ENCODE measurements around the gene BCL2L1. TPM values are rescaled to one million over a fixed set of nuclear protein-coding genes. Genes with fewer than 3 reads are reported as not detected.

BCL2L1 gene
- total RNA-seq, 1 donor, result 37.6 TPM

DNA sequence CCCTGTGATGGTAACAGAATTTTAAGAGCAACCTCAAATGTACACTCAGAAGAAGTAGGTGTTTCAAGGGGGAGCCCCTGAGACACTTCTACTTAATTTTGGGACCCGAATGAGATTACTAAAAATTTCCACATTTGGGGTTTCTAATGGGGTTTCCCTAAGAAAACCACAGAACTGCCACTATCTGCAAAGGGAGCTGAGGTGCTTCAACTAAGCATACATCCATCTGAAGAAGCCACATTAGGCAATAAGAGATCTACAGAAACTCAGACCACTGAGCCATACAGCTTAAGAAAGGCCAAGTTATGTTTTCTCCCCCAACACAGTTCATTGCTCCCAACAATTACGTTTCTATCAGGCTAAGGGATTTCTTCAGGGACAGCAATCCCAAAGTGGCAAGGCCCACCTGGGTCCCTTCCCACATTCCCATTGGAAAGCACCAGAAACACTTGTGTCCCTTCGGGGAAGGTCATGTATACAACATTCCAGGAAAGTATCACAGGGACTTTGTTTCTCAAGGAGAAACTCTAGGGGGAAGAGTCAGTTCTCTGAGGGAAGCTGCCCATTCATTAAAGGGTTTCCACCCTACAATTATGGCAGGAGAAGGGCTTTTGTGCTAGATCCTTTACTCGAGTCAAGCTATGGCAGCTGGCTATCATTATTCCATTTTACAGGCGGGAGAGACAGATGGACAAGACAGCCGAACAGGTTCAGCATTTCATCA, 5.0 kb downstream of the BCL2L1 start:
- Histone ChIP-seq H3K4me1 (ENCODE audit: insufficient read depth, low read length) (peaks cover 72% of the 10 kb centered on the region), H3K4me3 (ENCODE audit: low read length) (no peak overlapping the region), H3K9me3 (ENCODE audit: low read depth, low read length) (no peaks in the 10 kb centered on the region), H3K27me3 (ENCODE audit: insufficient read depth, low read length) (no peaks in the 10 kb centered on the region)

- Histone ChIP-seq H3K9me3 (ENCODE audit: low read depth, low read length) (no peaks in the 10 kb centered on the region), H3K4me3 (ENCODE audit: low read length) (no peak overlapping the region), H3K27me3 (ENCODE audit: insufficient read depth, low read length) (no peaks in the 10 kb centered on the region), H3K4me1 (ENCODE audit: insufficient read depth, low read length) (peaks cover 76% of the 10 kb centered on the region)
Measured at GRCh38 chr20:31716818-31717477, 5.7 kb downstream of the BCL2L1 start.

- Histone ChIP-seq H3K9me3 (ENCODE audit: low read depth, low read length) (no peaks in the 10 kb centered on the region), H3K4me1 (ENCODE audit: insufficient read depth, low read length) (peaks cover 71% of the 10 kb centered on the region), H3K4me3 (ENCODE audit: low read length) (no peak overlapping the region), H3K27me3 (ENCODE audit: insufficient read depth, low read length) (no peaks in the 10 kb centered on the region)
Measured at GRCh38 chr20:31716351-31716750, 6.3 kb downstream of the BCL2L1 start.

DNA sequence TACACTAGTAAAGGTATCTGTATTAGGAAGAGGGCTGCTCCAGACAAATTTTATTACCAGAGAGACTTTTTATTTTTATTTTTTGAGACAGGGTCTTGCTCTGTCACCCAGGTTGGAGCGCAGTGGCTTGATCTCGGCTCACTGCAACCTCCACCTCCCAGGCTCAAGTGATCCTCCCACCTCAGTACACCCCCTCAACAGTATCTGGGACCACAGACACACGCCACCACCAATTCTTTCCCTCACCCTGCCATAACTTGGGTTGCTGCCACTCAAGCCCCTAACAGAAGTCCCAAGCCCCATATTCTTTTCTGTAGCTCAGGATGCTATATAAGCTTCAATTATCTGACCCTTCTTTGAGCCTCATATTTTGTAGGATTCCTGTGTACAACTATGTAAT, 6.9 kb downstream of the BCL2L1 start:
- H3K9me3 ChIP-seq (ENCODE audit: low read depth, low read length), result no peaks in the 10 kb centered on the region
- peaks cover 67% of the 10 kb centered on the region for H3K4me1 ChIP-seq (ENCODE audit: insufficient read depth, low read length)
- no peaks in the 10 kb centered on the region for H3K27me3 ChIP-seq (ENCODE audit: insufficient read depth, low read length)
- no peak overlapping the region for H3K4me3 ChIP-seq (ENCODE audit: low read length)

DNA sequence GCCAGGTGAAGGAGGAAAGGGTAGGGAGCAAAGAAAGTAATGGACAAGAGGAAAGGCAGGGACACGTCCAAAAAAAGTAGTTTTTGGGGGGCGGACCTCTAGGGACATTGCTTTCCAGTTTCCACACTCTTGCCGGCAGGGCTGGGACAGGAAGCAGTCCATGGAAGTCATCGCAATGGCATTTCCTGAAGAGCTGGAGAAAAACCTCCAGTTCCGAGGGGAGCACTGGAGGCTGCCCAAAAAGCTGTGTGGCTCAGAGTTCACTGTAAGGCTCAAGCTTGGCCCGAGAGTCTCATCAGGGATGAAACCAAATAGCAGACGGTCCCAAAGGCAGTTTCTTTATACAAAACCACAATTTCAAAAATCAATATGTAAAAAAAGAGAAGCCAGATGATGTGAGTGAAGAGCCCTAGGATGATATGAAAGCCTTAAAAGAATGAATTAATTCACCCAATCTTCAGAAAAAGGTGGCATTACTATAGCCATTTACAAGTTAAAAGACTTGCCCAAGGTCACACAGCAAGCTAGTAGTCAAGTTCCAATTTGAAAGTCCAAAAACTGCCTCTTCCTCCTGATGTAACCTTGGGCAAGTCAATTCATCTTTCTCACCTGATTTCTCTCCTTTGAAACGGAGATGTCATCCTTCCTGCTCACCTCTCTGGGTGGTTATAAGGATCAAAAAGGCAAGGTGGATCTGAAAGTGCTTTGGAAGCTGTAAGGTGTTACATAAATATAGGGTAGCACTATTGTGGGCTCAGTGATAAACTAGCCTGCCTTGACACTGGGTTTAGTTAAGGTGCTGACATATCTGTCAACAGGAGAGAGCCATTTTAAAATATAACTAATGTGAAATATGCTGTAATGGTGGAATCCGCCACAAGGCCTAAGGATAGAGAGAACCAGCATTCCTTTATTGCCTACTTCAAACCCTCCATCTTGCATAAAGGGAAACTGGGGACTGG, 9.1 kb downstream of the BCL2L1 start:
- Histone ChIP-seq H3K27me3 (ENCODE audit: insufficient read depth, low read length) (no peaks in the 10 kb centered on the region), H3K9me3 (ENCODE audit: low read depth, low read length) (no peaks in the 10 kb centered on the region), H3K4me1 (ENCODE audit: insufficient read depth, low read length) (peaks cover 58% of the 10 kb centered on the region), H3K4me3 (ENCODE audit: low read length) (no peak overlapping the region)

GRCh38 chr20:31712564-31713311, 9.9 kb downstream of the BCL2L1 start:
- no peaks in the 10 kb centered on the region for H3K27me3 ChIP-seq (ENCODE audit: insufficient read depth, low read length)
- peaks cover 61% of the 10 kb centered on the region for H3K4me1 ChIP-seq (ENCODE audit: insufficient read depth, low read length)
- no peaks in the 10 kb centered on the region for H3K9me3 ChIP-seq (ENCODE audit: low read depth, low read length)
- no peak overlapping the region for H3K4me3 ChIP-seq (ENCODE audit: low read length)

DNA sequence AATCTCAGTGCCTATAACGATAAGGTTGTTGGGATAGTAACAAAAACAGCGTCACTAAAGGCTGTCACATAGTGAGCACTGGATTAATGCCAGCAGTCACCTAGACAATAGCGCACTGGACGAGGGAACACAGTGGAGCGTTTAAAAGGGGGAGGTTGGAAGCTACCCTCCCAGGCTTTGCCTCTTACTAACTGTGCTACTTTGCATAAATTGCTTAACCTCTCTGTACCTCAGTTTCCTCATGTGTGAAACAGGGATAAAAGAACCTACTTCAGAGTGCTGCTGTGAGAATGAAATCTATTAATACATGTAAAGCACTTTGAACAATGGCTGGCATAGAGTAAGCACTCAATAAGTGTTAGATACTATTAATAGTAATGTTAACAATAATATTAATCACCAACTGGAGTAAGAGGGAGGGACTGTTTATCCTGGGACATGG, 10.5 kb downstream of the BCL2L1 start:
- no peaks in the 10 kb centered on the region for H3K9me3 ChIP-seq (ENCODE audit: low read depth, low read length)
- no peaks in the 10 kb centered on the region for H3K27me3 ChIP-seq (ENCODE audit: insufficient read depth, low read length)
- peaks cover 56% of the 10 kb centered on the region for H3K4me1 ChIP-seq (ENCODE audit: insufficient read depth, low read length)
- no peak overlapping the region for H3K4me3 ChIP-seq (ENCODE audit: low read length)

DNA sequence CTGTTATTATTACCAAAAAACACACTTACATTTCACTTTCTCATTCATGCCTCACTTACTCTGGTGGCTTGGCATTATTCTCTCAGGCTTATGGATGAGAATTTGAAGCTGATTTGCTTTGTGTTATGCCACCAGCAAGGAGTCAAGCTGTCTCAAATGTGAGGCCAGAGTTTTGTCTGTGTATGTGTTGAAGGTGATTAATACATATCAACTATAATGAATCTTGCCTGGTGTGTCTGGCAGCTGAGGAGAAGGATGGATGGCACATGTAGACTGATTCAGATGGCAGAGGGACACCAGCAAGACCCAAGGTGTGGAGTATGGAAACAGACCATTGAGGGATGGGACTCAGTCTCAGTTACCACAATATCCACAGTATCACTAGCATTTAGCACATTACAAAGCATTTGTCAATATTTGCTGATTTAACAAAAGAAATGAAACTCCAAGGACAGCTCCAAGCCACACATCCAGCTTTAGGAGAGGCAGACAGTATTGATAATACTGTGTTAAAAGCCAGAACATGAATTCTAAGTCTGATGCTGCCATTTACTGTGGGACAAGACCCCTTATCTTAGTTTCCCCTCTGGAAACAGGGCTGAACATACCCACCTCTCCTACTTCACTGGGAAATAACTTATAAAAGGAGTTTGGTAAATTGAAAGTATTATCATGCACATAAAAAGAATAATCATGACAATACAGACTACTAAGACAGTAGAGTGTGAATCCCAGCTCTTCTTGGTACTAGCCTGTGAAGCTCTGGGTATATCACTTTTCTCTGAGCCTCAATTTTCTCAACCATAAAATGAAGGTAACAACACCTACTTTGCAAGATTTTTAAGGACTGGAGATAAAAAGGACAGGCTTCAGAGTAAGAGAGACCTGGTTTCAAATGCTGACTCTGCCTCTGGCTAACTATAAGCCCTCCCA, 11.2 kb downstream of the BCL2L1 start:
- Histone ChIP-seq H3K4me3 (ENCODE audit: low read length) (no peak overlapping the region), H3K4me1 (ENCODE audit: insufficient read depth, low read length) (peaks cover 56% of the 10 kb centered on the region), H3K9me3 (ENCODE audit: low read depth, low read length) (no peaks in the 10 kb centered on the region), H3K27me3 (ENCODE audit: insufficient read depth, low read length) (no peaks in the 10 kb centered on the region)

GRCh38 chr20:31710423-31711108, 12.1 kb downstream of the BCL2L1 start:
- H3K27me3 ChIP-seq (ENCODE audit: insufficient read depth, low read length), result no peaks in the 10 kb centered on the region
- H3K4me3 ChIP-seq (ENCODE audit: low read length), result no peak overlapping the region
- H3K4me1 ChIP-seq (ENCODE audit: insufficient read depth, low read length), result peaks cover 59% of the 10 kb centered on the region

DNA sequence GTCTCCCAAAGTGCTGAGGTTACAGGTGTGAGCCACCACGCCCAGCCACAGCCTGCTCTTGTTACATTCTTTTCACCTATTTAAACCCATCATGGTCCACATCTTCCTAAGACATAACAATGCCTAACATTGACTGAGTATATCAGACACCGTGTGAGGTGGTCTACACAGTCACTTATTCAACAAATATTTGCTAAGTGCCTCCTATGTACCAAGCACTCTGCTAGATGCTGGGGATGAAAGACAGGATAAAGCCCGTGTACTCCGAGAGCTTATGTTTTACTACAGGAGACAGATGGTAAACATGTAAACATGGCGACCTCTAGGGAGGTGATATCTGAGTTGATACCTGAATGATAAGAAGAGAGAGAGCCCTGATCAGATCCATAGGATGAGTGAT, 12.7 kb downstream of the BCL2L1 start:
- Histone ChIP-seq H3K27me3 (ENCODE audit: insufficient read depth, low read length) (no peaks in the 10 kb centered on the region), H3K4me3 (ENCODE audit: low read length) (no peak overlapping the region), H3K9me3 (ENCODE audit: low read depth, low read length) (no peaks in the 10 kb centered on the region), H3K4me1 (ENCODE audit: insufficient read depth, low read length) (peaks cover 60% of the 10 kb centered on the region)

More at GRCh38 chr20:31710423-31711108, 12.1 kb downstream of the BCL2L1 start:
- H3K9me3 ChIP-seq (ENCODE audit: low read depth, low read length), result no peaks in the 10 kb centered on the region

DNA sequence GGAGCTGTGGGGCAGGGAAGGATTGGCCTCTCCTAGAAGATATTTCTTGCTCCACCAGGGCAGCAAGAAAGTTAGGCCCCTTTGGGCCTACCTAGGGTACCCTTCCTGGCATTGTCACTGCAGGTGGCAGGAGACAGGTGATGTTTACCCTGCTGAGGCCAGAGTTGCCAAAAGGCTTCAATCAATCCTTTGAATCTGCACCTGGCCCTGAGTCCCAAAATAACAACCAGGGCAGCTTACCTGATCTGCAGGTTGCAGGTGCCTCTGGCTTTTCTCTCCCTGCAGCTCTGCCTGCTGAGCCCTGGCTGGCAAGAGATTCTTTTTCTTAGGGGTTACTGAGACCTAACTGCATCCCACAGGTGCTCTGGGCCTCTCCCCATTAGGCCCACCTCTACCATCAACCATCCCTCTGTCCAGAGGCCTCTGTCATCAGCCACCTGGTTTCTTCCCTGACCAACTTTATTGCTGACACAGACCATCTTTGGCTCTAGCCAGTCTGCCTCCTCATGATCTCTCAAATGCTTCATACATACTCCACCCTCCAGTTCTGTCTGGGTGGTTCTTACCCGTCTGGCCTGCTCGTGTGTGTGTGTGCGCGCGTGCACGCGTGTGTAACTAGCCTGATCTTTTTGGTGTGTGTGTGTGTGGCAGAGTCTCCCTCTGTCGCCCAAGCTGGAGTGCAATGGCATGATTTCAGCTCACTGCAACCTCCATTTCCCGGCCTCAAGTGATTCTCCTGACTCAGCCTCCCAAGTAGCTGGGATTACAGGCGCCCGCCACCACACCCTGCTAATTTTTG, 13.7 kb downstream of the BCL2L1 start:
- peaks cover 57% of the 10 kb centered on the region for H3K4me1 ChIP-seq (ENCODE audit: insufficient read depth, low read length)
- no peaks in the 10 kb centered on the region for H3K27me3 ChIP-seq (ENCODE audit: insufficient read depth, low read length)
- no peak overlapping the region for H3K4me3 ChIP-seq (ENCODE audit: low read length)
- H3K9me3 ChIP-seq (ENCODE audit: low read depth, low read length), result no peaks in the 10 kb centered on the region

DNA sequence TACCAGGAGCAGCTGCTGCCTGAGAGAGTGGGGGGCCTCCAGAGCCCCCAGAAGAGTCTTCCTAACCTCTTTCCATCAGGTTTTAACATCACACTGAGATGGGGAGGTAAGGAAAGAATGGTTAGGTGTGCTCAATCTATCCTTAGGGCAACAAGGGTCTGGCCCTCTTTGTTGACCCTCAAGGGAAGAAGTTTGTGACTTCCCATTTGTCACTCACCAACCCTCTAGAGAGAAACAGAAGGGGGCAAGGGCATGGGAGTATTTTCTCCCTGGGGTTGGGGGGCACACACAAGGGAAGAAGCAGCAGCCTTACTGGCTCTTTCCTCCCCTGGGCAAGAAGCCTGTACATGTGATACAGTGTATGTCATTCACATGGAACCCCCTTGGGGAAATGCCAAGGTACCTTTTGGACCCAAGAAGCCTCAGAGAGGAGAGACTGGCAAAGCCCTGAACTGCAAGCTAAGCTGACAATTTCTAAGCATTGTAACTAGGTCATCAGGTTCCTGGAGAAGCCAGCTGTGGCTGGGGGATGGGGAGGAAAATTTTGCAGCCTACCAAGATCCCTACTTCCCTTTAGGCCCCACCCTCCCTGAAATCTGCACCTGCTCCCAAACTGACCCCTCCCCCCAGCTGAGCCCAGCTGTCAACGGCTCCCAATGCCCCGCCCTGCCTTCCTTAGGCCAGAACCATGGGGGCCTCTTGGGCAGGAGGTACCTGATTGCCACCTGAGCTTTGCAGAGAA, 14.5 kb downstream of the BCL2L1 start:
- Histone ChIP-seq H3K27me3 (ENCODE audit: insufficient read depth, low read length) (no peaks in the 10 kb centered on the region), H3K4me3 (ENCODE audit: low read length) (no peak overlapping the region), H3K9me3 (ENCODE audit: low read depth, low read length) (no peaks in the 10 kb centered on the region), H3K4me1 (ENCODE audit: insufficient read depth, low read length) (peaks cover 54% of the 10 kb centered on the region)
